Measurements from ENCODE around the gene ZNF451.
A peak's percentile ranks its signal among the peaks of the same experiment; 100 is the strongest.

Gene ZNF451

GRCh38 chr6:57210060-57210459, 120.1 kb downstream of the ZNF451 start:
- peaks cover 54% of the 10 kb centered on the region for H3K4me1 ChIP-seq (ENCODE audit: insufficient read depth, low read length)
- H3K27me3 ChIP-seq (ENCODE audit: control insufficient read depth in 1 of 2, insufficient read depth in 2 of 2, low read length in 2 of 2) = no peaks in the 10 kb centered on the region
- peaks cover 5% of the 10 kb centered on the region for H3K36me3 ChIP-seq (ENCODE audit: insufficient read depth, low read length)
- H3K9me3 ChIP-seq (ENCODE audit: low read length) = no peaks in the 10 kb centered on the region
- peak overlapping the region; percentile 50 for H3K27ac ChIP-seq (ENCODE audit: low read depth, low read length)
- no peak overlapping the region for H3K4me3 ChIP-seq (ENCODE audit: low read depth in 1 of 2, low read length in 2 of 2)
- H3K9ac ChIP-seq (ENCODE audit: low read length) = no peak overlapping the region

DNA sequence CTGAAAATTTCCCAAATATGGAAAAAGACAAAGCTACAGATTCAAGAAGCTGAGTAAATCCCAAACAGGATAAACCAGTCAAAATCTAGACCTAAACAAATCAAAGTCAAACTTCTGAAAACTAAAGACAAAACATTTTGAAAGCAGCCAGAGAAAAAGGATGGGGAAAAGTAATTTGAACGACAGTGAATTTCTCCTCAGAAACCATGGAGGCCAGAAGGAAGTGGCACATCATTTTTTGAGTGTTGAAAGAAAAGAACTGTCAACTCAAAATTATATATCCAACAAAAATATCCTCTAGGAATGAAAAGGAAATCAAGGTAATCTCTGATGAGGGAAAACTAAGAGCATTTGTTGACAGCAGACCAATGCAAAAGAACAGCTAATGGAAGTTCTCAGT, 125.3 kb downstream of the ZNF451 start:
- Histone ChIP-seq H3K4me1 (ENCODE audit: insufficient read depth, low read length) (peaks cover 28% of the 10 kb centered on the region), H3K27ac (ENCODE audit: low read depth, low read length) (no peak overlapping the region), H3K9ac (ENCODE audit: low read length) (no peak overlapping the region), H3K4me3 (ENCODE audit: low read depth in 1 of 2, low read length in 2 of 2) (no peak overlapping the region), H3K9me3 (ENCODE audit: low read length) (no peaks in the 10 kb centered on the region), H3K27me3 (ENCODE audit: control insufficient read depth in 1 of 2, insufficient read depth in 2 of 2, low read length in 2 of 2) (no peaks in the 10 kb centered on the region), H3K36me3 (ENCODE audit: insufficient read depth, low read length) (no peaks in the 10 kb centered on the region)

DNA sequence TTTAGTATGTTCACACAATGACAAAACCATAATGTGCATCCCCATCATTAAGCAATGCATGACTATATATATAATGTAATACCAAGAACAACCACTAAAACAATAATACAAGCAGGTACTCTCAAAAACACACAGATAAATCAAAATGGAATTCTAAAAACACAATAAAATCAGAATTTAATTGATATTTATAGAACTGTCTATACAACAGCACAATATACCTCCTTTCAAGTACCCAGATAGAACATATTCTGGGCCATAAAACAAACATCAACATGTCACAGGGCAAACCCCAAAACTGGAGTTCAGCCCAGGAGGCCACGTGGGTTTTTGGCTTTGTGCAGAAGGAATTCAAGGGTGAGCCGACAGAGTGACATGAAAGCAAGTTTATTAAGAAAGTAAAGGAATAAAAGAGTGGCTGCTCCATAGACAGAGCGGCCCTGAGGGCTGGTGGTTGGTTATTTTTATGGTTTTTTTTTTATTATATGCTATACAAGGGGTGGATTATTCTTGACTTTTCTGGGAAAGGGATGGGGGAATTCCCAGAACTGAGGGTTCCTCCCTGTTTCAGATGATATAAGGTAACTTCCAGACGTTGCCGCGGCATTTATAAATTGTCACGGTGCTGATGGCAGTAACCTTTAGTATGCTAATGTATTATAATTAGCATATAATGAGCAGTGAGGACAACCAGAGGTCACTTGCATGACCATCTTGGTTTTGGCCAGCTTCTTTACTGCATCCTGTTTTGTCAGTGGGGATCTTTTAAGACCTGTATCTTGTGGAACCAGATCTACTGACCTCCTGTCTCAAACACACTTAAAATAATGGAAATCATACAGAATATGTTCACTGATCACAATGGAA, 126.5 kb downstream of the ZNF451 start:
- no peak overlapping the region for H3K9ac ChIP-seq (ENCODE audit: low read length)
- H3K4me3 ChIP-seq (ENCODE audit: low read depth in 1 of 2, low read length in 2 of 2) = peak overlapping the region in 1 of 2 donors; percentile 33
- peaks cover 22% of the 10 kb centered on the region for H3K4me1 ChIP-seq (ENCODE audit: insufficient read depth, low read length)
- no peaks in the 10 kb centered on the region for H3K36me3 ChIP-seq (ENCODE audit: insufficient read depth, low read length)
- H3K9me3 ChIP-seq (ENCODE audit: low read length) = no peaks in the 10 kb centered on the region
- no peaks in the 10 kb centered on the region for H3K27me3 ChIP-seq (ENCODE audit: control insufficient read depth in 1 of 2, insufficient read depth in 2 of 2, low read length in 2 of 2)
- H3K27ac ChIP-seq (ENCODE audit: low read depth, low read length) = peak overlapping the region; percentile 76

GRCh38 chr6:57217270-57217669, 127.3 kb downstream of the ZNF451 start:
- Histone ChIP-seq H3K36me3 (ENCODE audit: insufficient read depth, low read length) (no peaks in the 10 kb centered on the region), H3K4me3 (ENCODE audit: low read depth in 1 of 2, low read length in 2 of 2) (no peak overlapping the region), H3K9ac (ENCODE audit: low read length) (no peak overlapping the region), H3K4me1 (ENCODE audit: insufficient read depth, low read length) (peaks cover 14% of the 10 kb centered on the region), H3K9me3 (ENCODE audit: low read length) (no peaks in the 10 kb centered on the region), H3K27ac (ENCODE audit: low read depth, low read length) (peak overlapping the region; percentile 43), H3K27me3 (ENCODE audit: control insufficient read depth in 1 of 2, insufficient read depth in 2 of 2, low read length in 2 of 2) (no peaks in the 10 kb centered on the region)
